HTR-8/SVneo (cell line): Measurements from ENCODE around the gene GPR108.

Experiments
- DNase-seq: peaks from one replicate; pipeline ENCODE4 v3.0.0; 2011; ENCODE audit warnings: low spot score, mixed read lengths; ENCODE audit not compliant: insufficient read length
- FAIRE-seq: peaks from 2 replicates; lab custom pipeline; 2011; peaks lifted over from hg19 to GRCh38; lab: Jason Lieb, UNC

GPR108 gene

GRCh38 chr19:6686628-6686975 is 50.8 kb downstream of the GPR108 start:
- FAIRE-seq, result no peak
- DNase-seq, result no peak

DNA sequence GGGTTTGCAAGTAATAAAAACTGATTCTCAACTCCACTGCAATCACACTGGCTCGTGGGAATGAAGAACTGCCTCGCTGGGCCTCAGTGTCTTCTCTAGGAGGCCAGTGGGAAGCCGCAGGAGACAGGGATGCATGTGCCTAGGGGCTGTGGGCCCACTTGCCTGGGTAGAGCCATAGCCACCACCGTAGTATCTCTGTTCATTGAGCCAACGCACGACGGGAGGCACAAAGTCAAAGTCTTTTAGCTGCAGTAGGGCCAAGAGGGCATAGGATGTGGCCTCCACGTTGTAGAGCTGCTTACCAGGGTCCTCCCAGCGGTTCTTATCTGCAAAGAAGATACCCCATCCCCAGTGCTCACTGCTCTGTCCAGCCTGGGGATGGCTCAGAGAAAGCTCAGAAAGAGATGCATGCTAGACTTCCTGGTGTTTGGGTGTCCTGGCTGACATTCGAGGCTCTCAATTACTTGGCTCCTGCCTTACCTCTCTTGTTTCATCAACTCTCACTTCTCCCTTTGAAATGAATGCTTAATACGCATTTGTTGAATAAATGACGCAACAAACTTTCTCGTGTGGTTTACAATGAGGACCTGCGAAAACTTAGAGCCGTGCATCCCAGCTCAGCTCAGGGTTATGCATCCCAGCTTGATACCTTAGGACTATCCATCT is 51.3 kb downstream of the GPR108 start:
- no peak for FAIRE-seq
- no peak for DNase-seq

DNA sequence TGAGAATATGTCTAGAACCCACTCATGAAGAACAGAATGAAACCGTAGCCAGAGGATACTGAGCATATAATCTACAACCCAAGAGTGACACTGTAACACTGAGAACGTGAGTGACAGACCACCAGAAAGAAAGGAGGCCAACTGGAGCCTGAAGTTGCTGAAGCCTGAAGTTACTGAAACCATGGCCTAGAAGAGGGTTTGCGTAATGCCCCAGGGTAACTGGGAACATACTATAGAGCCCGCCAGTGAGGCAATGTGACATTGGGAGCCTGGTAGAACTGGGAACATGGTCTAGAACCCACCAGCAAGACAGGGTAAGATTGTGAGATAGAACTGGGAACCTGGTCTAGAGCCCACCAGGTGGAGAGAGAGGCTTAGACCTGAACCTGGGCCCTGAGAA is 51.9 kb downstream of the GPR108 start:
- FAIRE-seq (no peak), DNase-seq (no peak)

DNA sequence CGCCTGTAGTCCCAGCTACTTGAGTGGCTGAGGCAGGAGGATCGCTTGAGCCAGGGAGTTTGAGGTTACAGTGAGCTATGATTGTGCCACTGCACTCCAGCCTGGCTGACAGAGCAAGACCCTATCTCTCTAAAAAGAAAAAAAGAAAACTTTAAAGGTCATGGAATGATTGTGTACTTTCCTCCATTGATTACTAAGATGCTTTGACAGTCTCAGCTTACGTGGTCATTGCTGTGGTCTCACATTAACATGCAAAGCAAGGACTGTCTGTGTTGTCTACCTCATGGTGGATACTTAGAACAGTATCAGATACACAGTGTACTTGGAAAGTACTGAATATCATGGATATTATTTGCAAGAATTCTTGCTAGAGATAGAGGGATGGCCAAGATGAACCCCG is 53.4 kb downstream of the GPR108 start:
- DNase-seq (no peak), FAIRE-seq (no peak)

- DNase-seq, result no peak
- FAIRE-seq, result no peak
These were observed 54.7 kb downstream of the GPR108 start for GRCh38 chr19:6682607-6683128.

GRCh38 chr19:6680141-6680540 is 57.2 kb downstream of the GPR108 start:
- FAIRE-seq, result no peak
- DNase-seq, result no peak
